ENCODE measurements around the gene CCL23.
A peak's percentile ranks its signal among the peaks of the same experiment; 100 is the strongest.
"Not testable (repeated sequence)": the region's sequence is repeated elsewhere in the genome, so short reads cannot be mapped to it uniquely, and the experiment has no call there.

CCL23 gene, protein sequence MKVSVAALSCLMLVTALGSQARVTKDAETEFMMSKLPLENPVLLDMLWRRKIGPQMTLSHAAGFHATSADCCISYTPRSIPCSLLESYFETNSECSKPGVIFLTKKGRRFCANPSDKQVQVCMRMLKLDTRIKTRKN

DNA sequence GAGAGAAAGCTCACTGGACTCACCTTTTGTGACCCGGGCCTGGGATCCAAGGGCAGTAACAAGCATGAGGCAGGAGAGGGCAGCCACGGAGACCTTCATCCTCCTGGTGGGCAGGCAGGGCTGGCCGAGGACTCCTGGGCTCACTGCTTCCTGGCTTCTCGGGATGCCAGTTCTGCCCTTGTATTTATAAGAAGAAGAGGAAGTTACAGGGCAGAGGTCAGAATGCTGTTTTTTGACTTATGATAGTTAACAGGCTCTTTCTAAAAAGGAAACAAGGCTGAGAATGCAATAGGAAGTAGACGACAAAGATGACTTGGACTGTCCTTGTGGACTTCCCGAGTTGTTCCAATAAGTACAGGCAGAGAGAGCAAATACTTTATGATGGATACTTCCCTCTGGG lies at the start of gene CCL23:
Gene CCL23 (minus strand): TSS at position 174 of the 400 bp plus-strand sequence. CDS start 75 bp downstream, at position 99.
- DNase-seq, result peak; percentile 20
- in situ Hi-C loops (cut with MboI; ENCODE audit: low pct_unique_long_range_greater_than_20kb, low sequenced_read_pairs), result no loop called here

DNA sequence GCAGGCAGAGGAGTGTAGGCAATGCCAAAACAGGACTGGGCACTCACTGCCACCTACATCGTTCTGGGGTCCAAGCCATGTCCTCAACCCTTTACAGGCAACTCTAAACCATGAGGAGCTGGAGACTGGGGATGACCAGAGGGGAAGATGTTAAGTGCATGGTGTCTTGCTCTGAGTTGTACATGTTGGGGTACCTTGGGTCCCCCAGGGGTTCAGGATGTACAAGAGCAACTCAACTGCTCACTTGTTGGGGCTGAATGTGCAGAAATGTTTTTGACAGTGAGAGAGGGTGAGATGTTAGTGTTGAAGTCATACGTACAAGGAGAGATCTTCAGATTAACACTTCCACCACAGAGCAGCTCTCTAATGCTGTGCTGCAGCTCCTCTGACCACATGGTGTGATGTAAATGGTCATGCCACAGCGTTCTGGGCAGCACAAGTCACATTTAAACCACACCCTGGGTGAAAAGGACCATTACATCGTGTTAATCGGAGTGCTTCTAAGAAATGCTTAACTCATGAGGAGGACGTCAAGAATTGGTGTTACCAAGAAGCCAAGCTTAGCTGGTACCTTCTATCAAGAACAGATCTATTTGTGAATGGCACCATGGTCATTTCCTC lies 48.7 kb upstream of the CCL23 start:
- no peak for DNase-seq
- in situ Hi-C loops (cut with MboI; ENCODE audit: low pct_unique_long_range_greater_than_20kb, low sequenced_read_pairs), result no loop called here

DNA sequence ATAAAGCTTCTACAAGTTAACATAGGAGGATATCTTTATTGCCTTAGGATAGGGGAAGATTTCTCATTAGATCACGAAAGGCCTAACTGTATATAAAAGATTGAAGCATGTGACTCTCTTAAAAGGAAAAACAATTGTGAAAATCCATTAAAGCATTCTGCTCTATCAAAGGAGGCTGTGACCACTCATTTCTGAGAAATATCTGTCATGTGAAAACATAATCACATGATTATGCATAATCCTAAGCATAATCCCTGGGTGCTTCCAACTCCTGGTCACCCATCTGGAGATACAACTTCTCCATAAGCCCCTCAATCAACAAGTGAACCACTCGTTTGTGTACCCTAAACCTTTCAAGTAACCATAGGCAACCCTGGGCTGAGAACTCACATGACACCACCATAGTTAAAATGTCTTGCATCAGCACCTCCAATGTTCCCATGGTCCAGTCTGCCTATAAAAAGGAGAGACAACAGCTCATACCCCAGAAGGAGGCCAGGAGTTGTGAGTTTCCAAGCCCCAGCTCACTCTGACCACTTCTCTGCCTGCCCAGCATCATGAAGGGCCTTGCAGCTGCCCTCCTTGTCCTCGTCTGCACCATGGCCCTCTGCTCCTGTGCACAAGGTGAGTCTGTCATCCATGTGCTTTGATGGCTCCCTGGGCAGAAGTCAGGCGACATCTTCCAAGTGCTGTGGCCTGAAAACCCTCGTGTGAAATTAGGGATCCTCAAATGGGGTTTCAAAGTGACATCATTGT lies 46.2 kb upstream of the CCL23 start, which contains the start of gene CCL18:
Gene CCL18 (plus strand): TSS at position 487 of the 756 bp plus-strand sequence. CDS start 71 bp downstream, at position 558.
- DNase-seq, result no peak
- in situ Hi-C loops (cut with MboI; ENCODE audit: low pct_unique_long_range_greater_than_20kb, low sequenced_read_pairs), result no loop called here

DNA sequence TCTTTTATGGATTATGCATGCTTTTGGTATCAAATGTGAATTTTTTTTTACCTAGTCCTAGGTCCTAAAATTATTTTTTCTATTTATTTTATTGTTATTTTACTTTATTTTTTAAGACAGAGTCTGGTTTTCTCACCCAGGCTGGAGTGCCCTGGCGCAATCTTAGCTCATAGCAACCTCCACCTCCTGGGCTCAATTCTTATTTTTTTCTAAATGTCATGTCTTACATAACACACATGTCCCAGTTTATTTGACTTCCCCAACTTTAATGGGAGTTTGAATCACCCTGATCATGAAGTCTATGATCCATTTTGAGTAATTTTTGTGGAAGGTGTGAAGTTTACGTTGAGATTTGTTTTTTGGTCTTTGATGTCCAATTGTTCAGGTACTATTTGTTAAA lies 43.0 kb upstream of the CCL23 start:
- in situ Hi-C loops (cut with MboI; ENCODE audit: low pct_unique_long_range_greater_than_20kb, low sequenced_read_pairs), result no loop called here
- no peak for DNase-seq

DNA sequence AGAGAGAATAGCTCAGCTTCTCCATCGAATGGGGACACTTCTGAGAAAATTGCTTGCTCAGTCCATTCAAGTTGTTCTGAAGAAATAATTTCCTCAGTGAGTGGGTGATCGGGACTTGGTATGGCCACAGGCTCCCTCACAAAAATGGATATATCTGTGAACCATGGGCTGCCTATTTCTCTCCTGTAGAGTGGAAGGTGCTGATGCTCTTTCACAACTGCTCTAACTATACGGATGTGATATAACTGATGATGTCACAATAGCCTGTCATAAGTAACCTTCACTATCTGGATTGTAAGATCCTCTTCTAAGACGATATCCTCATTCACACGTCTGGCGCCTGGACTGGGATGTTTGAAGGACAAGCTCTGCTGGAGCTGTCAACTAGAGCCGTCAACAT lies 41.6 kb upstream of the CCL23 start:
- in situ Hi-C loops (cut with MboI; ENCODE audit: low pct_unique_long_range_greater_than_20kb, low sequenced_read_pairs), result no loop called here
- DNase-seq, result no peak

DNA sequence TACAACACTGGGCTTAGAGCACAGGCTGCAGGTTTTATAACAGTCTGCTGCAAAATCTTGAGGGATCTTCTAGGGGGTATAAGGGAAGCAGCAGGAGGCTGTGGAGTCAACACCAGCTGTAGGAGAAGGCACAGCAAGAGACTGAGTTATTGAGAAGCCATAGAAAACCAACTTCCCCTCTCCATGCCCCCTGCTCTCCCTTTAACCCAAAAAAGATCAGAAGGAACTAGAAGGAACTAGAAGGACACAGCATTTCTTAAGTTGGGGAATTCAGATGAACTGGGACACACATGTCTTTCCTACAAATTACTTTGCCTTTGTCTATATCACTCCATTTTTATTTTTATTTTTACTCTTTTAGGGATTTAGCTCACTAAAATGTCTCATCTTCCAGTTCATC lies 40.1 kb upstream of the CCL23 start:
- DNase-seq, result no peak
- in situ Hi-C loops (cut with MboI; ENCODE audit: low pct_unique_long_range_greater_than_20kb, low sequenced_read_pairs), result no loop called here

DNA sequence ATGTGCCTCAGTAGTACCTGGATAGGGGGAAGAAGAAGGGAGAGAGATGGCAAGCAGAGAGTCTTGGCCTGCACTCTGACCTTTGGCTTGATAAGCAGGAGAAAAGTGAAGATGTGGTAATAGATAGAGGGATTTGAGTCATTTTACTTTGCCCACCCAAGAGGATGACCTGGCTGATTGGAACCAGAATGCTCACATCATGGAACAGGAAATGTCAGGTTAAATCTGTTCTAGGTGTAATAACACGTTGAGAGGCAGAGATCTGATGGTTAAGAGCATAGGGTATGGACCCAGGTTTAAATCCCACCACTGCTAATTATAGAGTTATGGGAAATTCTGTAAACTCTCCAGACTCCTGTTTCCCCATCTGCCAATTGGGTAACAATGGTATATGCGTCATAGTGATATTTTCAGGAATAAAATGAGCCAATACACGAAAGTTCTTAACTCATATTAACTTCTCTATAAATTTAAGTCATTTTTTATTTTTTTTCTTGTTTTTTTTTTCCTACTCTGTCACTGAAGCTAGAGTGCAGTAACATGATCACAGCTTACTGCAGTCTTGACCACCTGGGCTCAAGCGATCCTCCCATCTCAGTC lies 38.2 kb upstream of the CCL23 start:
- no peak for DNase-seq
- in situ Hi-C loops (cut with MboI; ENCODE audit: low pct_unique_long_range_greater_than_20kb, low sequenced_read_pairs), result no loop called here

DNA sequence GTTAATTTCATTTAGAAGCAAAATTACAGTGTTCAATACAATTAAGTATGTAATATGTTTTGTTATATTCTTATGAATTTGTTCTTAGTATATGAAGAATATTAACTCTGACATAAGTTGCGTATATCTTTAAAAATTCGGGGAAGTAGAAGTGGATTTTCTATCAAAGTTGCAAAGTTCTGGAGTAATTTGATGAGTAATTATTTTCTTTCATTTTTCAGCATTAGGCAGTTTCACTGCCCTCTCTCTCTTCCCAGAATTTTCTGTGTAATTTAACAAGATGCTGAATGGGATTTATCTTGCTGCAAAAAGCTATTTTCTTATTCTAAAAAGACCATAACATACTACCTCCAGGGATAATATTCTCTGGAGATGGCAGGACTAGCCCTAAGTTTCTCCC lies 37.4 kb upstream of the CCL23 start:
- no peak for DNase-seq
- in situ Hi-C loops (cut with MboI; ENCODE audit: low pct_unique_long_range_greater_than_20kb, low sequenced_read_pairs), result no loop called here

DNA sequence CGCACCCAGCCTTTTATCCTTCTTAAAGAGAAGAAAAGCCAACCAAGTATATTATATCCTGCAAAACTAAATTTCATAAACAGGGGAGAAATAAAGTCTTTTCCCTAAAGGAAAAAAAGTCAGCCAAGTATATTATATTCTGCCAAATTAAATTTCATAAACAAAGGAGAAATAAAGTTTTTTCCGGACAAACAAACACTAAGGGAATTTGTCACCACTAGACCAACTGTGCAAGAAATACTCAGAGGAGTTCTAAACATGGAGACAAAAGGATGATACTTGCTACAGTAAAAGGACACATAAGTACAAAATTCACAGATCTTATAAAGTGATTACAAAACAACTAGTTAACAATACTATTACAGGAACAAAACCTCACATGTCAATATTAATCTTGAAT lies 31.9 kb upstream of the CCL23 start:
- in situ Hi-C loops (cut with MboI; ENCODE audit: low pct_unique_long_range_greater_than_20kb, low sequenced_read_pairs), result no loop called here
- no peak for DNase-seq

DNA sequence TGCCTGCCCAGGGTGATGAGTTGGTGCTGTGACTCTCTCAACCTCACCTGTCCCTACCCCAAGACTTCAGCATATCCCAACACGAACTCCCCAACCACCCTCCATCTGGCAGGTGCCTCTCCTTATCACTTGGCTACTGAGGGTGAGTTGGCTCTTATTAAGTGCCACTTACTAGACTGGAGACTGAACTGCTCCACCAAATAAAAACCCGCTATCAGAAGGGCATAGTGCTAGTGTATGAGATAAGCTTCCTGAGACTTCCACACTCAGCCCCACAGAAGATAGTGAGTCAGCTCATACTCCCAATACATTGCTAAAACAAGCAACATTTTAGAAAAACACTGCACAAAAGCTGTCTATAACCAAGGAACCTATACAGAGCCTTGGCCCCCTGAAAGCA lies 30.3 kb upstream of the CCL23 start:
- no peak for DNase-seq
- in situ Hi-C loops (cut with MboI; ENCODE audit: low pct_unique_long_range_greater_than_20kb, low sequenced_read_pairs), result no loop called here

DNA sequence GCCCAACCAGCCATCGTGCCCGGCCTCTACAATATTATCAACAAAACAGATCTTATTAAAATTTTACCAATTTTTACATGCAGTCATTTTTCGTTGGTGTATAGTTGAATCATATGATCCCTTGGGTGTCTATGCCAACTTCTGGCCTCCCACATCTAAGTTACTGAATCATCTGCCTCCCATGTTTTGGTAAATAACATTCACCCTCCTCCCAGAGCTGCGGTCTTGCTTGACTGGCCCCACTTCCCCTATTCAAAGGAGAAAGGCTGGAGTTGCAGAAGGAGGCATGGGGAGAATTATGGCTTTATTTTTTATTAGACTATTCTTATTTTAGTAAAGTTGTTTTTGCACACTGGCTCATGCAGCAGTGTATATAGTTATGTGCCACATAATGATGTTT lies 18.5 kb upstream of the CCL23 start:
- DNase-seq, result peak; percentile 82
- in situ Hi-C loops (cut with MboI; ENCODE audit: low pct_unique_long_range_greater_than_20kb, low sequenced_read_pairs), result no loop called here

DNA sequence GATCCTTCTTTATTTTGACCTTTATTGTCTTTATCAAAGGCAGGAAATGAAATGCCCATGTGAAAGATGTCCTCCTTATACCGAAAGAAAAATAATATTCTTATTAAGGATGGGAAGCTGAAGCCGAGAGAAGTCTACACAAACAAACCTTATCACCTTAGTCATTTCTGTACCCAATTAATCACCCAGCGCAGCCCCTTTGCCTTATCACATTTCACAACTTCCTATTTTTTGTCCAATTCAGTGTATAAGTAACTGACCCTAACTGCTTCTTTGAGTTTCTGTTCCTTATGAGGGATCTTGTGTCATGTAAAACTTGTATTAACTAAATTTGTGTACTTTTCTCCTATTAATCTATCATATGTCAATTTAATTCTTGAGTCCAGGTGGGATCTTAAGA lies 16.4 kb upstream of the CCL23 start:
- peak; percentile 60 for DNase-seq
- in situ Hi-C loops (cut with MboI; ENCODE audit: low pct_unique_long_range_greater_than_20kb, low sequenced_read_pairs), result no loop called here

DNA sequence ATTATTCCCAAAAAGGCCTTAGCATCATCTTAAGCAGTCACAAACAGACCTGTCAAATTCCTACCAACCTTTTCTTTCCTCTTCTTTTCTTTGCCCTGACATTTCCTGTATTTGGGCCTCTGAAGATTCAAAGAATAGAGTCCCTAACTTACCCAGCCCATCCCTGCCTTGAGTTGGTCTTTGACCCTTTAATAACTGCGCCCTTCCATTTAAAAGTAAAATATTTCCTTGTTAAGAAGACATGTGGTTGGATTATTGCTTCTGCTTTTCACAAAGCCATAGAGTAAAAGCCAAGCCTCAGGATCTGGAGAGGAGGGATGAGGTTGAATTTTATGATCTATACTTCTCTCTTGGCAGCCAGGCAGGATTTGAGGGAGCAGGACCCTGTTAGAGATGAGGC lies 13.2 kb upstream of the CCL23 start:
- in situ Hi-C loops (cut with MboI; ENCODE audit: low pct_unique_long_range_greater_than_20kb, low sequenced_read_pairs), result no loop called here
- DNase-seq, result no peak

DNA sequence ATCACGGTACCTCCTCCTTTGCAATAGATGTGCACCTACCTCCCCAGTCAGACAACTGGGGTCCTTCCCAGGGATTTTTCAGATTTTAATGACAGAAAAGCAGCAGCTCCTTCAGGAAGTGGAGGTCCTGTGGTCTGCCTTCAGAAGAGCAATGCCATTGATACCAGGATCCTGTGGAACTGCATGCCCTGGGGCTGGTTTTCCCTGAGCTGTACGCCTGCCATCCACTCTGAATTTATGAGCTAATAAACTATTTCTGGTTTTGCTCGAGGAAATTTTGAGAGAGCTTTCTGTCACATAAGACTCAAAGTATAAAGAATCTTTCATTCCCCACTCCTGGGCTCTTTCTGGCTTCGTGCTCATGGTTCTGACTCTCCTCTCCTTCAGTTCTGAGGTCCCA lies 10.0 kb upstream of the CCL23 start:
- no peak for DNase-seq
- in situ Hi-C loops (cut with MboI; ENCODE audit: low pct_unique_long_range_greater_than_20kb, low sequenced_read_pairs), result no loop called here

DNA sequence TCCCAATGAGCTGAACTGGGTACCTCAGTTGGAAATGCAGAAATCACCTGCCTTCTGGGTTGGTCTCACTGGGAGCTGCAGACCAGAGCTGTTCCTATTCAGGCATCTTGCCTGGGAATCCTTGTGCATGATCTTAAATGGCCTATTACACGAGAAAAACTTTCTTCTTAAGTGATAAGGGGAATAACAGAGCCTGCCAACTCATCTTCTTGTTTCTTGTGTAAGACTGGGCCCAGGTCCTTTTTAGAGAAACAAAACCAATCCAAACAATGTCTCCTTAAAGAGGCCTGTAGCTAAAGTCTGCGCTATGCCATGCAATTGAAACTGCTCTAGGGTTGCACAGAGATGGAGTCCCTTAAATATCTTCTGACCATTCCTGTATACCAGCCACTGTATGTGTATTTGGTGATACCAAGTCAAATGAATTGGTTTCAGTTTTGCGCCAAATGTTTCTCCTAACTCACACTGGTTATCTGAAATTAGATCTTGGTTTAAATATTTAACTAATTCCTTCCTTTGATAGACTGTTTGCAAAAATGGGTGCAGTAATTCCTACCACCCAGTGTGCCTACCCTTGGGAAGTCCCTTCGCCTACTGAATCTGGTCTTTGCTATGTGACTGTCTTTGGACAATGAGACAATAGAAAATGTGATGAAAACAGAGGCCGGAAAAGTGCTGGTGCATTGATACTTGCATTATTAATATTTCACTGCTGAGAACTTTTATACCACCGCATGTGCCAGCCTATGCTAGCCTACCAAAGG lies 6.5 kb upstream of the CCL23 start:
- no peak for DNase-seq
- in situ Hi-C loops (cut with MboI; ENCODE audit: low pct_unique_long_range_greater_than_20kb, low sequenced_read_pairs), result no loop called here

DNA sequence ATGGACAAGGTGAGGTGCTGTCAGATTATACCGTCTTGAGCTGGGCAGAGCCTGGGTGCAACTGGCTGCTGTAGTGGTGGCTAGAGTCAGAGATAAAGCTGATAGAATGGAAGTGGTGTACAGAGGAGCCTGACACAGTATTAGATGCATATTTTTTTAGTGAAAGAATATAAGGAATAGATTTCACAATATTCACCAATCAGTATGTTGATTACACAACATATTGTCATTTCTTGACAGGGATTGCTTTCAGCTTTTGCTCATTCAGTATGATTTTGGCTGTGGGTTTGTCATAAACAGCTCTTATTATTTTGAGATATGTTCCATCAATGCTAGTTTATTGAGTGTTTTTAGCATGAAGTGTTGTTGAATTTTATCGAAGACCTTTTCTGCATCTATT lies 1.7 kb upstream of the CCL23 start:
- DNase-seq, result no peak
- in situ Hi-C loops (cut with MboI; ENCODE audit: low pct_unique_long_range_greater_than_20kb, low sequenced_read_pairs), result no loop called here

DNA sequence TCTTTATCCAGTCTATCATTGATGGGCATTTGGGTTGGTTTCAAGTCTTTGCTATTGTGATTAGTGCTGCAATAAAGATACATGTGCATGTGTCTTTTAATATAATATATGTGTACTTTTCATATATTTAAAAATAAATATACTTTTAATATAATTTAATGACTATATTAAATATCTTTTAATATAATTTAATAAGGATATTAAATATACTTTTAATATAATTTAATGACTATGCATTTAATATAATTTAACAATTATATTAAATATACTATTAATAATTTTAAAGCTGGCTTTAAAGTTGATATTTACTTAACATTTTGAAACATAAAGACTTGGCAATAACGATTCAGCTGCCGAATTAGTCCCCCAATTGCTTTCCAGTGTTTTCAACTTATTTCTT lies 1.2 kb downstream of the CCL23 start:
- in situ Hi-C loops (cut with MboI; ENCODE audit: low pct_unique_long_range_greater_than_20kb, low sequenced_read_pairs), result no loop called here

DNA sequence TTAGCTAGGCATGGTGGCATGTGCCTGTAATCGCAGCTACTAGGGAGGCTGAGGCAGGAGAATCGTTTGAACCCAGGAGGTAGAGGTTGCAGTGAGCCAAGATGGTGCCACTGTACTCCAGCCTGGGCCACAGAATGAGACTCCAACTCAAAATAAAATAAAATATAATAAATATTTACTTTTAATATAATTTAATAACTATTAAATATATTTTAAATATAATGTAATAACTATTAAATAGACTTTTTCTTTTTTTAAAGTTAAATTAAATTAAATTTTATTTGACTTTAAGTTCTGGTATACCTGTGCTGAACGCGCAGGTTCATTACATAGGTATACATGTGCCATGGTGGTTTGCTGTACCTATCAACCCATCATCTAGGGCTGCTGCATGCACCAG lies 1.9 kb downstream of the CCL23 start:
- DNase-seq; in situ Hi-C loops (cut with MboI; ENCODE audit: low pct_unique_long_range_greater_than_20kb, low sequenced_read_pairs): not testable (repeated sequence)

More for the DNA sequence above, 1.2 kb downstream of the CCL23 start:
- no peak for DNase-seq

DNA sequence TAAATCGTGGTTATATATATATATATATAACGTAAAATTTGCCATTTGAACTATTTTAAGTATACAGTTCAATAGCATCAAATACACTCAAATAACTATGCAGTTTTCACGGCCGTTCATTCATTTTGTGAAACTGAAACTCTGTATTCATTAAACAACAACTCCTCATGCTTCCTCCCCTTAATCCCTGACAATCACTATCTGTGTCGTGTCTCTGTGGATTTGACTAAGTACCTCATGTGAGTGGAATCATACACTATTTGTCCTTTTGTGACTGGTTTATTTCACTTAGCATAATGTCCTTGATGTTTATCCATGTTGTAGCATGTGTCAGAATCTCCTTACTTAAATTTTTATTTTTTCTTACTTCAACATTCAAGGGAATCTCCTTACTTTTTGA lies 2.8 kb downstream of the CCL23 start:
- in situ Hi-C loops (cut with MboI; ENCODE audit: low pct_unique_long_range_greater_than_20kb, low sequenced_read_pairs), result no loop called here
- no peak for DNase-seq

DNA sequence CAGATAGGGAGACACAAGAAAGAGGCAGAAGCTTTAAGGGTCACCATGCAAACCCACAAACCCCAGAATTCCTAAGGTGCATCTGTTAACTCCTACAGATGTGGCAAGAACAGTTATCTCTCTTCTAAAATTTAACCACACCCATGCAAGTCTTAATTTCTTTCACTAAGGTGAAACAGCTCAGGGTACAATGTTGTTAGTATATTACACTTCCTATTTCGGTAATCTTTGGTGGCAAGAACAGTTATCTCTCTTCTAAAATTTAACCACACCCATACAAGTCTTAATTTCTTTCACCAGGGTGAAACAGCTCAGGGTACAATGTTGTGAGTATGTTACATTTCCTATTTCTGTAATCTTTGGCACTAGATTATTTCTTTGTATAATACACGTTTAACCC lies 6.6 kb downstream of the CCL23 start:
- in situ Hi-C loops (cut with MboI; ENCODE audit: low pct_unique_long_range_greater_than_20kb, low sequenced_read_pairs), result no loop called here

More for the DNA sequence above, 6.6 kb downstream of the CCL23 start:
- DNase-seq, result no peak

Measured in KBM-7 (cell line).